MM.1S (cell line): Measurements from ENCODE around the gene PLCB1.

Source experiments
- DNase-seq: peaks from one replicate; pipeline ENCODE4 v3.0.0-alpha.2; 2015
- H2AFZ ChIP-seq: fragments of 300-600 bp; sonication (generic); 2 replicates; pipeline ENCODE4 v1.6.0; 2016; ENCODE audit warnings: antibody characterized with exemption, low read length
- H3F3A ChIP-seq: fragments of 300-600 bp; sonication (generic); 2 replicates; pipeline ENCODE4 v1.6.1; 2016; ENCODE audit warnings: mild to moderate bottlenecking, antibody characterized with exemption, low read length, moderate library complexity, mixed read lengths; ENCODE audit not compliant: insufficient read depth
- H3K27ac ChIP-seq: fragments of 300-600 bp; sonication (generic); 2 replicates; pipeline ENCODE4 v1.5.1; 2016; ENCODE audit warnings: mild to moderate bottlenecking, low read length
- H3K27me3 ChIP-seq: fragments of 300-600 bp; sonication (generic); replicated peaks from 2 replicates; pipeline ENCODE4 v1.6.0; 2016; ENCODE audit warnings: low read length; ENCODE audit not compliant: insufficient read depth
- H3K36me3 ChIP-seq: fragments of 300-600 bp; sonication (generic); replicated peaks from 2 replicates; pipeline ENCODE4 v1.6.1; 2016; ENCODE audit warnings: mild to moderate bottlenecking, low read length, mixed read lengths; ENCODE audit not compliant: insufficient read depth
- H3K4me1 ChIP-seq: fragments of 300-600 bp; sonication (generic); 2 replicates; pipeline ENCODE4 v1.6.1; 2016; ENCODE audit warnings: low read length, mixed read lengths
- H3K4me2 ChIP-seq: fragments of 300-600 bp; sonication (generic); 2 replicates; pipeline ENCODE4 v1.6.0; 2016; ENCODE audit warnings: low read depth, low read length
- H3K4me3 ChIP-seq: fragments of 300-600 bp; sonication (generic); 2 replicates; pipeline ENCODE4 v1.5.1; 2016; ENCODE audit warnings: low read length, mixed read lengths
- H3K79me2 ChIP-seq: fragments of 300-600 bp; sonication (generic); 2 replicates; pipeline ENCODE4 v1.6.1; 2016; ENCODE audit warnings: mixed run types, low read length, mixed read lengths
- H3K9ac ChIP-seq: fragments of 300-600 bp; sonication (generic); 2 replicates; pipeline ENCODE4 v1.6.1; 2016; ENCODE audit warnings: low read length, mixed read lengths
- H3K9me2 ChIP-seq: fragments of 300-600 bp; sonication (generic); replicated peaks from 2 replicates; pipeline ENCODE4 v1.6.1; 2016; ENCODE audit warnings: mild to moderate bottlenecking, low read length, mixed read lengths; ENCODE audit not compliant: insufficient read depth
- H3K9me3 ChIP-seq: fragments of 300-600 bp; sonication (generic); replicated peaks from 2 replicates; pipeline ENCODE4 v1.6.1; 2016; ENCODE audit warnings: mild to moderate bottlenecking, low read length, mixed read lengths; ENCODE audit not compliant: insufficient read depth
- H4K20me1 ChIP-seq: fragments of 300-600 bp; sonication (generic); 2 replicates; pipeline ENCODE4 v1.6.1; 2016; ENCODE audit warnings: mild to moderate bottlenecking, low read length, moderate library complexity, mixed read lengths; ENCODE audit not compliant: insufficient read depth
- EZH2 ChIP-seq: fragments of 300-600 bp; sonication (generic); optimal IDR thresholded peaks from 2 replicates; pipeline ENCODE3; 2017; ENCODE audit warnings: low read depth, mild to moderate bottlenecking, antibody characterized with exemption, low read length, mixed read lengths
- EZH2phosphoT487 ChIP-seq: fragments of 300-600 bp; sonication (generic); IDR thresholded peaks from 2 replicates; pipeline ENCODE4 v1.6.1; 2018; ENCODE audit warnings: antibody characterized with exemption, low read length
- TF ChIP-seq, protein P1 (sequence below): fragments of 300-600 bp; sonication (generic); IDR thresholded peaks from 2 replicates; pipeline ENCODE4 v1.5.1; 2016; ENCODE audit warnings: antibody characterized with exemption, low read length, mixed read lengths

Gene PLCB1

DNA sequence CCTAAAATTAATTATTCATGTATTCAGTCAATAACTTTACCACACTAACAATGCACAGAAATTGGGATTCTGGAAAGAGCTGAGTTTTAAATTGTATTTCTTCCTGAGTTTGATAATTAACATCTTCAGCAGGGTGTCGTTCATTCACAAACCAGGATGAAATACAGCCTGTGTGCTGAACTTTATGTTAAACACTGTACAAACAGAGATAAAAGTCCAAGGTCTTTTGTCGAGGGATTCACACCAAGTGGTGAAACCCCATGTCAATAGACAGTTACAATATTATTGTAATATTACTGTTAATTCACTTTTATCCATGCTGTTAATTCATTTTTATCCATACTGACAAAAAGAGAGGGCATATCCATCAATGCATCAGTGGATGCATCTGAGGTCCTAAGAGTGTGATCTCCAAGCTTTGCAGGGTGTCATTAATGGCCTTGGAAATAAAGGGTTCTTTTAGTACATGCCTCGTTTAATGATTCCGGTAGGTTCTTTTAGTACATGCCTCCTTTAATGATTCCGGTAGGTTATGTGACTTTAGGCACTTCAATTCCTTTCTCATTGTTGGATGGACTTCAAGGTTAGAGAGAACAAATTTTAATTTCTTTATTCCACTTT is 234.3 kb downstream of the PLCB1 start:
- Histone ChIP-seq H3K4me2 (no peak overlapping the region), H4K20me1 (no peaks in the 10 kb centered on the region), H3K9me3 (no peaks in the 10 kb centered on the region), H3K4me3 (no peak overlapping the region), H3K9me2 (no peaks in the 10 kb centered on the region), H3K36me3 (no peaks in the 10 kb centered on the region), H3K4me1 (no peaks in the 10 kb centered on the region), H2AFZ (no peak overlapping the region), H3K9ac (no peak overlapping the region), H3K79me2 (no peaks in the 10 kb centered on the region), H3K27me3 (no peaks in the 10 kb centered on the region), H3F3A (no peaks in the 10 kb centered on the region), H3K27ac (no peak overlapping the region)
- no peak for TF ChIP-seq EZH2phosphoT487
- TF ChIP-seq, protein P1, sequence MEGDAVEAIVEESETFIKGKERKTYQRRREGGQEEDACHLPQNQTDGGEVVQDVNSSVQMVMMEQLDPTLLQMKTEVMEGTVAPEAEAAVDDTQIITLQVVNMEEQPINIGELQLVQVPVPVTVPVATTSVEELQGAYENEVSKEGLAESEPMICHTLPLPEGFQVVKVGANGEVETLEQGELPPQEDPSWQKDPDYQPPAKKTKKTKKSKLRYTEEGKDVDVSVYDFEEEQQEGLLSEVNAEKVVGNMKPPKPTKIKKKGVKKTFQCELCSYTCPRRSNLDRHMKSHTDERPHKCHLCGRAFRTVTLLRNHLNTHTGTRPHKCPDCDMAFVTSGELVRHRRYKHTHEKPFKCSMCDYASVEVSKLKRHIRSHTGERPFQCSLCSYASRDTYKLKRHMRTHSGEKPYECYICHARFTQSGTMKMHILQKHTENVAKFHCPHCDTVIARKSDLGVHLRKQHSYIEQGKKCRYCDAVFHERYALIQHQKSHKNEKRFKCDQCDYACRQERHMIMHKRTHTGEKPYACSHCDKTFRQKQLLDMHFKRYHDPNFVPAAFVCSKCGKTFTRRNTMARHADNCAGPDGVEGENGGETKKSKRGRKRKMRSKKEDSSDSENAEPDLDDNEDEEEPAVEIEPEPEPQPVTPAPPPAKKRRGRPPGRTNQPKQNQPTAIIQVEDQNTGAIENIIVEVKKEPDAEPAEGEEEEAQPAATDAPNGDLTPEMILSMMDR, result no peak
- TF ChIP-seq EZH2, result no peak
- no peak for DNase-seq

DNA sequence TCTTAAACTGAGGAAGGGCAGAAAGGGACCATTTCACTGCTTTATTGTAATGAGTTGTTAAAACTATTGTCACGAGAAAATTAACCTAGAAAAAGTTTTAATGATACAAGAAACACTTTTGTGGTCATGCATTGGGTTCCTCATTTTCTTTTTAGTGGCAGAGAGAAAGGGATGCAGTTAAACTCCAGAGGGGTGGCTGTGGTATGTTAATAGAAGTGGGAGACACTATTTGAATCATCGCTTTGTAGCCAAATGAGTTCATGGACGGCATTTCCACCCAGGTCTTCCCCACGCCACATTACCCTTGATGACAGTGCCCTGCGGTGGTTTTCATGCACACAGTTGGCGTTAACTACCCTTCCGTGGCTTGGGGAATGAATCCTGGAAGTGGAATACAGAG is 235.6 kb downstream of the PLCB1 start:
- Histone ChIP-seq H3K27ac (no peak overlapping the region), H3F3A (no peaks in the 10 kb centered on the region), H2AFZ (no peak overlapping the region), H3K79me2 (no peaks in the 10 kb centered on the region), H4K20me1 (no peaks in the 10 kb centered on the region), H3K4me2 (no peak overlapping the region), H3K9ac (no peak overlapping the region), H3K4me3 (no peak overlapping the region), H3K9me2 (no peaks in the 10 kb centered on the region), H3K27me3 (no peaks in the 10 kb centered on the region), H3K4me1 (no peaks in the 10 kb centered on the region), H3K9me3 (no peaks in the 10 kb centered on the region), H3K36me3 (no peaks in the 10 kb centered on the region)
- TF ChIP-seq, protein P1, result no peak
- TF ChIP-seq EZH2 (no peak), EZH2phosphoT487 (no peak)
- DNase-seq, result no peak

DNA sequence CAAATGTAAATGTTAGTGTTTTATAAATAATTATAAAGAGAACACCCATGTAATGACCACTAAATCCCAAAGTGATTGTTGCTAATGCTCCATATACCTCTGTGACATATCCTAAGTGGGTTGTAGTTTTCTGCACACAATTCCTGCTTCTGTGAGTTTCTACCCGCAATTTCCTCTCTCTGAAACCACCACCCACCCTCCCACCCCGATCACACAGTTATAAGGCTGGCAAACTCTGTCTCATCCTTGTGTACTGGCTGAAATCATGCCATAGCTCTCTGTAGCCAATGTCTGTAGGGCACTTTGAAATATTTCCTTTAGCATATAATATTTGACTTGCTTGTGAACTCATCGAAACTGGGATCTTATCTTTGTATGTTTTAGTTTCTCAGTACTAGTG is 236.6 kb downstream of the PLCB1 start:
- Histone ChIP-seq H3K9me2 (no peaks in the 10 kb centered on the region), H3K27ac (no peak overlapping the region), H3K27me3 (no peaks in the 10 kb centered on the region), H4K20me1 (no peaks in the 10 kb centered on the region), H3K9me3 (no peaks in the 10 kb centered on the region), H3K79me2 (no peaks in the 10 kb centered on the region), H3K4me2 (no peak overlapping the region), H3K9ac (no peak overlapping the region), H3K36me3 (no peaks in the 10 kb centered on the region), H2AFZ (no peak overlapping the region), H3K4me3 (no peak overlapping the region), H3K4me1 (no peaks in the 10 kb centered on the region), H3F3A (no peaks in the 10 kb centered on the region)
- TF ChIP-seq EZH2phosphoT487, result no peak
- TF ChIP-seq EZH2, result no peak
- TF ChIP-seq, protein P1, result no peak
- DNase-seq, result no peak
